Lung (tissue), 12 donors: Measurements from ENCODE around the gene LGR4. TPM values are rescaled to one million over a fixed set of nuclear protein-coding genes. Genes with fewer than 3 reads are reported as not detected.

ENCODE experiments used
- ATAC-seq: fragments of 200-7000 bp; cut with Tn5 transposase; one replicate; pipeline ENCODE4 v1.9.1; 2020; ENCODE audit warnings: moderate number of reproducible peaks; ENCODE audit not compliant: insufficient read depth, low FRiP score
- DNase-seq, 3 donors: peaks; one replicate each; pipeline ENCODE4 v3.0.0-alpha.2; 2013 to 2017
- H3K27ac ChIP-seq, 2 donors: one replicate each; pipeline ENCODE4 v1.5.1; 2013; ENCODE audit warnings: mild to moderate bottlenecking in 2 of 2, moderate library complexity in 2 of 2, control low read depth in 1 of 2, inconsistent platforms in 1 of 2, low read depth in 1 of 2, low read length in 1 of 2
- H3K27me3 ChIP-seq, 3 donors: one replicate each; pipeline ENCODE4 v1.5.1; 2013; ENCODE audit warnings: low read length in 2 of 3; ENCODE audit not compliant: control insufficient read depth in 3 of 3, insufficient read depth in 3 of 3
- H3K36me3 ChIP-seq, 4 donors: one replicate each; pipeline ENCODE4 v1.5.1; 2013; ENCODE audit warnings: low read length in 4 of 4, mild to moderate bottlenecking in 1 of 4, moderate library complexity in 1 of 4; ENCODE audit not compliant: control insufficient read depth in 4 of 4, insufficient read depth in 4 of 4
- H3K4me1 ChIP-seq, 5 donors: one replicate each; pipeline ENCODE4 v1.5.1; 2013; ENCODE audit warnings: low read length in 5 of 5, mild to moderate bottlenecking in 2 of 5, moderate library complexity in 1 of 5; ENCODE audit not compliant: control insufficient read depth in 5 of 5, insufficient read depth in 5 of 5
- H3K4me3 ChIP-seq: one replicate; pipeline ENCODE4 v1.5.1; 2013; ENCODE audit warnings: mild to moderate bottlenecking, control low read depth, moderate library complexity
- H3K9ac ChIP-seq, 2 donors: one replicate each; pipeline ENCODE4 v1.5.1; 2013; ENCODE audit warnings: low read length in 2 of 2, control low read depth in 1 of 2; ENCODE audit not compliant: insufficient read depth in 1 of 2
- H3K9me3 ChIP-seq, 4 donors: one replicate each; pipeline ENCODE4 v1.5.1; 2013; ENCODE audit warnings: low read length in 3 of 4, mild to moderate bottlenecking in 1 of 4, moderate library complexity in 1 of 4; ENCODE audit not compliant: control insufficient read depth in 4 of 4, insufficient read depth in 3 of 4
- WGBS, 2 donors: extraction: QIAGEN DNeasy Blood & Tissue Kit; methylation state at CpG; one replicate each; pipeline ENCODE4 v1.1.7; 2013; 5-methylcytosine and 5-hydroxymethylcytosine counted together
- polyA plus RNA-seq, 2 donors: library from polyadenylated mRNA; stranded (reverse); fragments of 200-250 nt; gene quantifications; one replicate each; pipeline ENCODE4 v1.2.1, GENCODE V29; 2013
- total RNA-seq, 2 donors: library from RNA; depleted of rRNA in 1 of 2; stranded (reverse); fragments of >200 nt in 1 of 2; gene quantifications; one replicate each; pipeline ENCODE4 v1.2.1, GENCODE V29; 2014 to 2021
- TF ChIP-seq, protein P1 (sequence below): IDR thresholded peaks from 2 replicates; pipeline ENCODE4 v1.5.1; 2012; ENCODE audit warnings: mild to moderate bottlenecking; ENCODE audit errors: control extremely low read depth, extremely low read depth
- donor health status: control.
- donor health status: control.
- donor health status: Bipolar disorder and iron deficiency.
- donor health status: healthy.
- donor health status: DM: yes; HTN: yes; CAD: no.

LGR4 gene
- total and polyA plus RNA-seq, 4 donors: 2.2 to 29.2 (median 3.7) TPM

GRCh38 chr11:27387362-27387761 lies 85.2 kb downstream of the LGR4 start:
- Histone ChIP-seq H3K36me3 (peaks cover 0 to 10% (median 2%) of the 10 kb centered on the region in 4 donors), H3K4me3 (no peak overlapping the region), H3K27ac (no peak overlapping the region), H3K9ac (no peak overlapping the region), H3K4me1 (peaks cover 0 to 2% (median 0%) of the 10 kb centered on the region in 5 donors), H3K27me3 (peaks cover 0 to 43% (median 5%) of the 10 kb centered on the region in 3 donors), H3K9me3 (no peaks in the 10 kb centered on the region)
- no peak for DNase-seq
- TF ChIP-seq, protein P1, sequence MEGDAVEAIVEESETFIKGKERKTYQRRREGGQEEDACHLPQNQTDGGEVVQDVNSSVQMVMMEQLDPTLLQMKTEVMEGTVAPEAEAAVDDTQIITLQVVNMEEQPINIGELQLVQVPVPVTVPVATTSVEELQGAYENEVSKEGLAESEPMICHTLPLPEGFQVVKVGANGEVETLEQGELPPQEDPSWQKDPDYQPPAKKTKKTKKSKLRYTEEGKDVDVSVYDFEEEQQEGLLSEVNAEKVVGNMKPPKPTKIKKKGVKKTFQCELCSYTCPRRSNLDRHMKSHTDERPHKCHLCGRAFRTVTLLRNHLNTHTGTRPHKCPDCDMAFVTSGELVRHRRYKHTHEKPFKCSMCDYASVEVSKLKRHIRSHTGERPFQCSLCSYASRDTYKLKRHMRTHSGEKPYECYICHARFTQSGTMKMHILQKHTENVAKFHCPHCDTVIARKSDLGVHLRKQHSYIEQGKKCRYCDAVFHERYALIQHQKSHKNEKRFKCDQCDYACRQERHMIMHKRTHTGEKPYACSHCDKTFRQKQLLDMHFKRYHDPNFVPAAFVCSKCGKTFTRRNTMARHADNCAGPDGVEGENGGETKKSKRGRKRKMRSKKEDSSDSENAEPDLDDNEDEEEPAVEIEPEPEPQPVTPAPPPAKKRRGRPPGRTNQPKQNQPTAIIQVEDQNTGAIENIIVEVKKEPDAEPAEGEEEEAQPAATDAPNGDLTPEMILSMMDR: no peak
- no peak for ATAC-seq
- 52 to 68% methylated on average over 2 of the region's 2 CpGs for WGBS, 2 donors

DNA sequence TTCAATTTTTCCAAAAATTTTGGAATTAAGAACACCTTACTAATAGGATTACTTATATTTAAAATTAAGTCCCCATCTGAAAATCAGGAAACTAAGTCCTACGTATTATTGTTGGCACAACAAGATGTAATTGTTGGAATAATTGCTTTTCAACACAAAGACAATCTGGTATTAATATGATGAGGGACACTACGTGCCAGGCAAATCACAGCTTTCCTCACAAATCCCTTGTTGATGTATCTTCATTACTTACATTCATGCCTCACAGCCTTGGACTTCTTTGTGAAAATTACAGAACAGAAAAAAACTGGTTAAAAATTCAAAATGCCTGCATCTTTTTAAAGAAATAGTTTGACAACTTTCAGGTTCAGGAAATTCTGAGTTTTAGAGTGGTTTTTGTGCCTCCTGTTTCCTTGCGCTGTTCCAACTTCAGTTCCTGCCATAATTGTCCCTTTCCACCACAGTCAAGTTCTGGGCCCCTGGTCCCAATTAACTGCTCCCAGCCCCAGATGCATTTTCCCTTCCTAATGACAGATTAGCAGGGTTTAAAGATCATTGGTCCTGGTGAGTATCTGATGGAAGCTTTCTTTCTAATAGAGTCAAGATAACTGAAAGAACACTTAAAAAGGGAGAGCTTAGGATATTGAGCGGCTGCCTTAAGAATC lies 86.3 kb downstream of the LGR4 start:
- Histone ChIP-seq H3K9ac (no peak overlapping the region), H3K27ac (no peak overlapping the region), H3K36me3 (peaks cover 0 to 10% (median 2%) of the 10 kb centered on the region in 4 donors), H3K4me3 (no peak overlapping the region), H3K27me3 (peaks cover 0 to 47% (median 5%) of the 10 kb centered on the region in 3 donors), H3K9me3 (no peaks in the 10 kb centered on the region), H3K4me1 (peaks cover 0 to 2% (median 0%) of the 10 kb centered on the region in 5 donors)
- DNase-seq: no peak
- no peak for ATAC-seq
- 87 to 94% methylated on average over 4 of the region's 4 CpGs for WGBS, 2 donors
- TF ChIP-seq, protein P1: no peak

GRCh38 chr11:27385245-27385644 lies 87.3 kb downstream of the LGR4 start:
- Histone ChIP-seq H3K9ac (no peak overlapping the region), H3K9me3 (no peaks in the 10 kb centered on the region), H3K4me3 (no peak overlapping the region), H3K27ac (no peak overlapping the region), H3K27me3 (peaks cover 0 to 44% (median 5%) of the 10 kb centered on the region in 3 donors), H3K36me3 (peaks cover 0 to 10% (median 4%) of the 10 kb centered on the region in 4 donors), H3K4me1 (peaks cover 0 to 2% (median 0%) of the 10 kb centered on the region in 5 donors)
- 75 to 85% methylated on average over 5 of the region's 5 CpGs for WGBS, 2 donors
- no peak for DNase-seq
- TF ChIP-seq, protein P1: no peak
- ATAC-seq: no peak
